ENCODE data around the gene ELOVL1. TPM values are rescaled to one million over a fixed set of nuclear protein-coding genes. Genes with fewer than 3 reads are reported as not detected.

ELOVL1 gene
- total and polyA plus RNA-seq, 10 of the 15 experiments (the other 5 are each of a cell fraction or from before 2014, with no cell fraction given): 58.5 to 139 (median 89.8) TPM

GRCh38 chr1:43405219-43405875 is 37.5 kb upstream of the ELOVL1 start:
- Histone ChIP-seq H3K36me3 (ENCODE audit: control insufficient read depth in 2 of 2, insufficient read depth in 2 of 2, low read length in 1 of 2) (peaks cover 4 to 20% of the 10 kb centered on the region in 2 experiments), H3K9ac (ENCODE audit: control insufficient read depth, insufficient read depth, low read length) (no peak overlapping the region), H3K27ac (ENCODE audit: control insufficient read depth, insufficient read depth) (no peak overlapping the region), H3K9me3 (replicated peaks; ENCODE audit: control insufficient read depth, insufficient read depth, low read length) (no peaks in the 10 kb centered on the region), H4K20me1 (ENCODE audit: control insufficient read depth, insufficient read depth) (no peaks in the 10 kb centered on the region), H2AFZ (ENCODE audit: control insufficient read depth, low read depth, low read length) (no peak overlapping the region), H3K4me1 (ENCODE audit: control insufficient read depth, insufficient read depth, low read length) (no peaks in the 10 kb centered on the region), H3K4me3 (no peak overlapping the region), H3K27me3 (replicated peaks in 1 of 2; ENCODE audit: control insufficient read depth in 2 of 2, insufficient read depth in 2 of 2, low read length in 1 of 2) (no peaks in the 10 kb centered on the region), H3K4me2 (ENCODE audit: control insufficient read depth, insufficient read depth) (no peak overlapping the region), H3K79me2 (ENCODE audit: control insufficient read depth, insufficient read depth, low read length) (no peaks in the 10 kb centered on the region)
- in situ Hi-C loops (cut with MboI) (no loop called here), intact Hi-C loops (cut with micrococcal nuclease; ENCODE audit: unreplicated experiment) (no loop called here)
- no peak for FAIRE-seq
- DNase-seq (ENCODE audit: low read depth, low spot score): no peak
- TF ChIP-seq STAT3 (IDR thresholded peaks at IDR 0.05; ENCODE audit: low read depth, low read length) (no peak), SIN3A (IDR thresholded peaks at IDR 0.05; ENCODE audit: low read depth, low read length) (no peak), RBBP5 (conservative IDR thresholded peaks at IDR 0.05) (no peak), MTA2 (IDR thresholded peaks at IDR 0.05; ENCODE audit: low read depth) (no peak), CEBPZ (IDR thresholded peaks at IDR 0.05; ENCODE audit: low read depth, low read length) (no peak), EED (IDR thresholded peaks at IDR 0.05; ENCODE audit: low read depth) (no peak), WRNIP1 (IDR thresholded peaks at IDR 0.05; ENCODE audit: borderline replicate concordance, low read depth, low read length) (no peak), USF2 (IDR thresholded peaks at IDR 0.05; ENCODE audit: borderline replicate concordance, low read depth, low read length) (no peak), SKIL (IDR thresholded peaks at IDR 0.05; ENCODE audit: low read depth, poor library complexity, severe bottlenecking) (no peak), KDM1A (IDR thresholded peaks at IDR 0.05; ENCODE audit: borderline replicate concordance) (no peak), SUPT20H (IDR thresholded peaks at IDR 0.05; ENCODE audit: borderline replicate concordance, control insufficient read depth, low read depth, low read length) (no peak), ZSCAN29 (IDR thresholded peaks at IDR 0.05) (no peak), GATAD2B (conservative IDR thresholded peaks at IDR 0.05; ENCODE audit: low read depth) (no peak), FOXK2 (IDR thresholded peaks at IDR 0.05) (no peak)
- TF ChIP-seq, protein P1, sequence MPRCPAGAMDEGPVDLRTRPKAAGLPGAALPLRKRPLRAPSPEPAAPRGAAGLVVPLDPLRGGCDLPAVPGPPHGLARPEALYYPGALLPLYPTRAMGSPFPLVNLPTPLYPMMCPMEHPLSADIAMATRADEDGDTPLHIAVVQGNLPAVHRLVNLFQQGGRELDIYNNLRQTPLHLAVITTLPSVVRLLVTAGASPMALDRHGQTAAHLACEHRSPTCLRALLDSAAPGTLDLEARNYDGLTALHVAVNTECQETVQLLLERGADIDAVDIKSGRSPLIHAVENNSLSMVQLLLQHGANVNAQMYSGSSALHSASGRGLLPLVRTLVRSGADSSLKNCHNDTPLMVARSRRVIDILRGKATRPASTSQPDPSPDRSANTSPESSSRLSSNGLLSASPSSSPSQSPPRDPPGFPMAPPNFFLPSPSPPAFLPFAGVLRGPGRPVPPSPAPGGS (IDR thresholded peaks at IDR 0.05; ENCODE audit: borderline replicate concordance, insufficient read depth, low read depth, low read length, poor library complexity, severe bottlenecking): no peak
- no TSS peak for BruUV-seq (replicated peaks)
- RAD21 ChIA-PET (ENCODE audit: unreplicated experiment): no interaction called here
- over 99% methylated on average over 6 of the region's 6 CpGs for WGBS (ENCODE audit: insufficient coverage, insufficient replicate concordance, low lambda C conversion rate, missing lambda C conversion rate)
- ATAC-seq: no peak
- CTCF ChIA-PET: no interaction called here
- SMC1A ChIA-PET (ENCODE audit: uncharacterized antibody, unreplicated experiment): no interaction called here
- POLR2A ChIA-PET: no interaction called here
